Measurements from ENCODE around the gene PLA2G5. TPM values are rescaled to one million over a fixed set of nuclear protein-coding genes. Genes with fewer than 3 reads are reported as not detected.

Gene PLA2G5
- total RNA-seq, 2 donors from 2014 or later = 0.52 to 5.9 TPM

DNA sequence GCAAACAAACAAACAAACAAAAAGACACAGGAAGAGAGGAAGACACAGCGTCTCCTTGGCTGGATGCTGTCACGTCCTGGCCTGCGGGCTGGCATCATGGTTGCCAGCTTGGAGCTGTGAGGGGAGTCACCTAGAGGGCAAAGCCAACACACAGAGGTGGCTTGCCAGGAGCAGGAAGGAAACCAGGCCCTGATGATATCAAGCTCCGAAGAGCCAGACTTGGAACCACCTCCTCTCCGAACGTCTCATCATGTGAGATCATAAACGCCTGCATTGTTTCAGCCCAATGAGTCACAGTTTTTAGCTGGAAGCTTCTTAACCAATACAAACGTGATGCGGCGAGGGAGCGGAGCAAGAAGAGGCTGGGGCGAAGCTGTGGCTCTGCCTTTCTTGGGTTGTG, 40.7 kb downstream of the PLA2G5 start:
- 79 to 84% methylated on average over 12 of the region's 12 CpGs for WGBS, 2 donors
- Histone ChIP-seq H3K4me1 (peaks cover 8% of the 10 kb centered on the region), H3K9me3 (no peaks in the 10 kb centered on the region), H3K36me3 (replicated peaks in 1 of 2; ENCODE audit: insufficient read depth in 1 of 2, low read depth in 2 of 2) (no peaks in the 10 kb centered on the region), H3K27ac (no peak overlapping the region), H3K4me3 (no peak overlapping the region), H3K27me3 (no peaks in the 10 kb centered on the region)
- ATAC-seq = no peak
- no peak for DNase-seq
- TF ChIP-seq POLR2A (IDR thresholded peaks at IDR 0.05) = no peak
- no peak for TF ChIP-seq CTCF (IDR thresholded peaks at IDR 0.05)
- intact Hi-C loops (cut with DNase I) = no loop called here

- Histone ChIP-seq H3K27me3 (no peaks in the 10 kb centered on the region), H3K36me3 (replicated peaks in 1 of 2; ENCODE audit: insufficient read depth in 1 of 2, low read depth in 2 of 2) (no peaks in the 10 kb centered on the region), H3K4me3 (no peak overlapping the region), H3K9me3 (no peaks in the 10 kb centered on the region), H3K4me1 (peaks cover 8% of the 10 kb centered on the region), H3K27ac (no peak overlapping the region)
- intact Hi-C loops (cut with DNase I) = no loop called here
- TF ChIP-seq CTCF (IDR thresholded peaks at IDR 0.05) = no peak
- no peak for TF ChIP-seq POLR2A (IDR thresholded peaks at IDR 0.05)
- ATAC-seq = no peak
- WGBS, 2 donors = 89 to 91% methylated on average over 5 of the region's 5 CpGs
- no peak for DNase-seq
These were observed 41.5 kb downstream of the PLA2G5 start for GRCh38 chr1:20111452-20111851.

DNA sequence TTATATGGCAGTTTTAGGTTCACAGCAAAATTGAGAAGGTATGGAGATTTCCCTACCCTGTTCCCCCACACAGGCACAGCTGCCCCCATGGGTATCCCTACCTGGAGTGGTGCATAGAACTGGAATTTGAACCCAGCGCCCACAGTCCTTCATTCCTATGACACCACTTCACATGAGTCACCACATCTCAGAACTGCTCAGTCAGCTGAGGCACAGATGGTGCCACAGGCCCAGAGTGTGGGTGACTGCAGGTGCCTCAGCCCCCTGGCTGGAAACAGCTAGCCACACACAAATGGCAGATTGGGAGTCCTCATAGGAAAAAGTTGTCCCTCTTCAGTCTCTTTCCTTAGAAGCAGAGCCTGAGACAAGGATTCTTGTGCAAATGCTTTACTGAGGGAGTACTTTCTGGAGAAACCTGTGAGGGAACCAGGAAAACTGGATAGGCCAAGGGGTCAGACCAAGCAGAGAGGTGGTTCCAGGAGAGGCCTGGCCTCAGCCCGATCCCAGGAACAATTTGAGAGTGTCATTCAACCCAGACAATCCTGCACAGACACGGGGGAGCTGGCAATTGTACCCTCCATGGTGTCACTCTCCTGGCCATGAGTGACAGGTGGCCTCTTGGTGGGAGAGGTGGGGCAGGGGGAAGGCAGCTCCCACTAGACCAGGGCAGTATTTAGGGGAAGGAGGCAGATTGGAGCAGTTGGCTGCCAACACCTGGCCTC, 42.4 kb downstream of the PLA2G5 start:
- intact Hi-C loops (cut with DNase I) = no loop called here
- H3K27me3 ChIP-seq = no peaks in the 10 kb centered on the region
- WGBS, 2 donors = 79 to 88% methylated on average over 1 to 3 of the region's 3 CpGs
- no peak for TF ChIP-seq CTCF (IDR thresholded peaks at IDR 0.05)
- no peak for TF ChIP-seq POLR2A (IDR thresholded peaks at IDR 0.05)
- ATAC-seq (no peak), DNase-seq (no peak)
- no peak overlapping the region for H3K4me3 ChIP-seq
- no peaks in the 10 kb centered on the region for H3K36me3 ChIP-seq (replicated peaks in 1 of 2; ENCODE audit: insufficient read depth in 1 of 2, low read depth in 2 of 2)
- peaks cover 8% of the 10 kb centered on the region for H3K4me1 ChIP-seq
- H3K9me3 ChIP-seq = no peaks in the 10 kb centered on the region
- no peak overlapping the region for H3K27ac ChIP-seq

DNA sequence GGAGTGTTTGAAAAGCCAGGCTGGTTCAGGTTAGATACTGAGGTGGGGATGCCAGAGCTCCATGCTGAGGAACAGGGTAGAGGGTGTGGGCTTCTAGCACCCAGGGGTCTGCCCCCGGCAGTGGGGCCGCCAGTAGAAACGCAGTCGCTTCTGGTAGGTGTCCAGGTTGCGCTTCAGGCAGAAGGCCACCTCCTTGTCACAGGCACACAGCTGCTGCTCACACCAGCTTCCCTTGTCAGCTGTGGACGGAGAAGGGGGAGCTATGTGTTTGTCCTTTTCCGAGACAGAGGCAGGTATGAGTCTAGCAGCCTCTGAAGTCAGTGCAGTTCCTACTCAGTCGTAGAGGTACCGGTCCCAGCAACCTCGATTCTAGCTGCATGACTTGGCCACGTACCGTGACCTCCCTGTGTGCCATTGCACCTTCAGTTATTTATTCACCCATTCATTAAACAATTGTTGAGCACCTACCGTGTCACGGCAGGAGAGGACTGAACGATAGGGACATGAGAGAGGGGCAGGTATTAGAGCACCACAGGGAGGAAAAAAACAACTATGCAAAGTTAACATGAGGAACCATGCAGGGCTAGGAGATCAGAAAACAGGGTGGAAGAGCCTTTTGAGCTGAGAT, 44.1 kb downstream of the PLA2G5 start:
- H3K4me3 ChIP-seq = no peak overlapping the region
- no peaks in the 10 kb centered on the region for H3K36me3 ChIP-seq (replicated peaks in 1 of 2; ENCODE audit: insufficient read depth in 1 of 2, low read depth in 2 of 2)
- no peak for DNase-seq
- peaks cover 8% of the 10 kb centered on the region for H3K4me1 ChIP-seq
- H3K27me3 ChIP-seq = no peaks in the 10 kb centered on the region
- whole genome bisulfite sequencing, 2 donors = 28 to 31% methylated on average over 10 to 15 of the region's 15 CpGs
- no peaks in the 10 kb centered on the region for H3K9me3 ChIP-seq
- H3K27ac ChIP-seq = no peak overlapping the region
- intact Hi-C loops (cut with DNase I) = no loop called here
- TF ChIP-seq POLR2A (IDR thresholded peaks at IDR 0.05) (no peak), CTCF (IDR thresholded peaks at IDR 0.05) (no peak)
- ATAC-seq = no peak

DNA sequence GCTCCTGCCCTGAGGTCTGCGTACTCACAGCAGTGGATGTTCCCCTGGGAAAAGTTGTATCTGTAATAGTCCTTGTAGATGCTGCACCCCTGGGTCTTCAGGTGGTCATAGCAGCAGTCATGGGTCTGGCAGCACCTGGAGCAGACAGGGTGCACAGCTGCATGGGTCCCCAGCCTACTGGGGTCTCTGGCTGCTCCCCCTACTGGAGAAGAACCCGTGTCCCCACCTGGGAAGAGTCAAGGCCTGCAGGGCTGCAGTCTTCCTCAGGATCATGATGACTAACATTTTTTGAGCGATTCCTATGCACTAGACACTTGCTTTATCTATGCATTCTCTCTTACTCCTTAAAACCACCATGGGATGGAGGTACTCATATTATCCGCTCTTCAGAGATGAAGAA, 45.5 kb downstream of the PLA2G5 start:
- DNase-seq (no peak), ATAC-seq (no peak)
- no peak overlapping the region for H3K4me3 ChIP-seq
- intact Hi-C loops (cut with DNase I) = no loop called here
- H3K27me3 ChIP-seq = no peaks in the 10 kb centered on the region
- TF ChIP-seq CTCF (IDR thresholded peaks at IDR 0.05) = no peak
- no peak for TF ChIP-seq POLR2A (IDR thresholded peaks at IDR 0.05)
- no peaks in the 10 kb centered on the region for H3K9me3 ChIP-seq
- 76 to 78% methylated on average over 4 of the region's 4 CpGs for whole genome bisulfite sequencing, 2 donors
- H3K4me1 ChIP-seq = no peaks in the 10 kb centered on the region
- no peaks in the 10 kb centered on the region for H3K36me3 ChIP-seq (replicated peaks in 1 of 2; ENCODE audit: insufficient read depth in 1 of 2, low read depth in 2 of 2)
- no peak overlapping the region for H3K27ac ChIP-seq

Data from body of pancreas (tissue), 4 donors.